HG03571 (cell line): ENCODE measurements around the gene MAMDC4.
"Not testable (repeated sequence)": the region's sequence is repeated elsewhere in the genome, so short reads cannot be mapped to it uniquely, and the experiment has no call there.

Experiments used
- ATAC-seq: cut with Tn5 transposase; IDR thresholded peaks from one replicate; pipeline ENCODE4 v1.9.1; 2021; ENCODE audit not compliant: unreplicated experiment

The MAMDC4 gene

GRCh38 chr9:136824496-136825225 lies 27.5 kb upstream of the MAMDC4 start:
- ATAC-seq = no peak

- no peak for ATAC-seq
Measured at GRCh38 chr9:136825295-136826187, 26.6 kb upstream of the MAMDC4 start.

GRCh38 chr9:136826188-136826541 lies 26.0 kb upstream of the MAMDC4 start:
- ATAC-seq = no peak

- no peak for ATAC-seq
Measured at GRCh38 chr9:136826703-136827582, 25.2 kb upstream of the MAMDC4 start.

DNA sequence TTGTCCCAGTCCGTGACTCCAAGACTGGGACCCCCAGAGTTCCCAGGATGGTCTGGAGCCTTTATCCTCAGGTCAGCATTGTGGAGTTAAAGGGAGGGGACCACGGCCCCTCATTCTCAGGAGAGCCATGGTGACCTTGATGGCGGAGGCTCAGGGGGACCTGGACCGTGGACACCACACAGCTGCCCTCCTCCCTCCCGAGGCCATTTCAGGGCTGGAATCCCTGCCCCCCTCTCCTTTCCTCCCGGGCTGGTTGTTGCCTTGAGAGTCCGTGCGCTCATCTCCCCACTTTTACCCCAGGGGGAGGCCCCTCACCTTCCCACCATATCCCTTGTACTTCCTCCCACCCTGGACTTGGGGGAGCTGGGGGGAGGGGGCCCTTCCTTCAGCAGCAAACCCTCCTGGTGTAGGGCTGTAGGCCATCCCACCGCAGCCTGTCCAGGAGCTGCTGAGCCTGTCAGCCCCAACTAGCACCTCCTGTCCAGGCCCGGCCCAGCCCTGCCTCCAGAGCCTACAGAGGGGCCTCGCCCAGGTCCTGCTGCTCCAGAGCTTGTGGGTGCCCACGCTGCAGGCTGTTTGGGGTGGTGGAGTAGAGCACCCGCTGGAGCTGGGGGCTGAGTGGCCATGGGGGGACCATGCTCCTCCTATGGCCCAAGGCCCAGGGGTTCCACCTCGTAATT lies 24.2 kb upstream of the MAMDC4 start:
- ATAC-seq = no peak

- no peak for ATAC-seq
Measured at GRCh38 chr9:136828474-136829140, 23.5 kb upstream of the MAMDC4 start.

- ATAC-seq = no peak
Measured at GRCh38 chr9:136829412-136829811, 22.7 kb upstream of the MAMDC4 start.

DNA sequence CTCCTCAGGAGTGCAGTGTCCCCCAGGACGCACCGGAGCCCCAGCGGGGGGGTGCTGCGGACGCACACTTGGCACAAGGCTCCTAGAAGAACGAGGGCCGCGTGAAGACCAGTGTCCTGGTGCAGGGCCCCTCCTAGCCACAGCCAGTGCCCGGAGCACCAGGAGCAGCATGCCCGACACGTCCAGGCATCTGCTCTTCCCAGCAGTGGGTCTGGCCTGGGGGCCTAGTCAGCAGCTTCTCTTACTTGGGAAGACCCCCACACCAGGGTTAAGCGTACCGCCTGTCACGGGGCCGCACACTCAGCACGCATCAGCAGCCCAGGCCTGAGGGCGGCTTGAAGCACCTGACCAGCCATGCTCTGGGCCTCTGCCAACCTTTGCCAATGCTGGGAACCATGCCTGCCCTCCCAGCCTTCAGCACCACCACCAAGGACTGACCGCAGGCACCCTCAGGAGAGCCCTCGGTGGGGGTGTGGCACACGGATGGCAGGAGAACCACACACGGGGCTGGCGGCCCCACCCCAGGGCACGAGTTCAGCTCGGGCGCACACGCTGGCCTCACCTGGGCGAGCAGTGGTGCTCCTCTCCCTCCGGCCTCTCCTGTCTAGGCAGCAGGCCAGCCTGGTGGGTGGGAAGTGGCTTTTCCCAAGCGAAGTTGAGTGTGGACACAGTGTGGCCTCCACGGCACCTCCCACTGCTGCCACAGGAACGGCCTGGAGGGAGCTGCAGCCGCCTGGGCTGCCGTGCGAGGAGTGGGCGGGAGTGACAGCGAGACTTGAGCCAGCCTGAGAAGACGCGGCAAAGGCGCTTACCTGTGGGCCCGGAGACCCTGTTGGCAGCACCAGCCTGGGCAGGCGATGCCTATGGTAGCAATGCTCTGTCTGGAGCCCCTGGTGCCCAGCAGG lies 21.9 kb upstream of the MAMDC4 start:
- ATAC-seq = no peak

DNA sequence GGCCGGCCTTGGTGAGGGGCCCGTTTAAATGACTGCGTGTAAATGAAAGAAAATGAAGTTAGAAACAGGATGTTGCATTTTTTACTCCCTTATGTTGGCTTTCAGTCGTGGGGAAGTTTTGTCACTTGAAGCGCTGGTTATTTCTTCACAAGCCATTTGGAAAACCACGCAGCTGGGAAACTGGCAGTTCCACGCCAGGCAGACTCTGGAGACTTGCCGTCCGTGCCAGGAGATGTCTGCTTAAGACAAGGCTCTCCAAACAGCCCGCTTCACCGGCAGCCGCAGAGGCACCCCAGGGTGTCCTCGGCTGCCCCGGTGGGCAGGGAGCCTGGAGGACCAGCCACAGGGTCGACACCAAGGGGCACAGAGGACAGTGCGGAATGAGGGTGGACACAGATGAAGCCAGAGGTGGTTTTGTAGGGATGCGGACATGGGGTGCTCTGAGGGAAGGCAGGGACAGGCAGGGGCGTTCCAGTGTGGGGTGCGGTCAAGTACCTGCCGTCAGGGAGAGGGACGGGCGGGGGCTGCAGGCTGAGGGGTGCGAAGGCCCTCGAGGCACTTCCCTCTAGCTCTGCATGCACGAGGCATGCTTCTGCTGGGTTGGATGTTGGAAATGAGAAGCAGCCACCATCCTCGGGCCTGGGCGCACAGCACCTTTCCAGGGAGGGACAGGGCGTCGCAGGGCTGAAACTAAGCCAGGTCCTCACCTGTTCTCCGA lies 21.0 kb upstream of the MAMDC4 start:
- ATAC-seq = no peak

- no peak for ATAC-seq
Measured at GRCh38 chr9:136831720-136832104, 20.4 kb upstream of the MAMDC4 start.

- ATAC-seq = no peak
Measured at GRCh38 chr9:136832581-136832980, 19.6 kb upstream of the MAMDC4 start.

DNA sequence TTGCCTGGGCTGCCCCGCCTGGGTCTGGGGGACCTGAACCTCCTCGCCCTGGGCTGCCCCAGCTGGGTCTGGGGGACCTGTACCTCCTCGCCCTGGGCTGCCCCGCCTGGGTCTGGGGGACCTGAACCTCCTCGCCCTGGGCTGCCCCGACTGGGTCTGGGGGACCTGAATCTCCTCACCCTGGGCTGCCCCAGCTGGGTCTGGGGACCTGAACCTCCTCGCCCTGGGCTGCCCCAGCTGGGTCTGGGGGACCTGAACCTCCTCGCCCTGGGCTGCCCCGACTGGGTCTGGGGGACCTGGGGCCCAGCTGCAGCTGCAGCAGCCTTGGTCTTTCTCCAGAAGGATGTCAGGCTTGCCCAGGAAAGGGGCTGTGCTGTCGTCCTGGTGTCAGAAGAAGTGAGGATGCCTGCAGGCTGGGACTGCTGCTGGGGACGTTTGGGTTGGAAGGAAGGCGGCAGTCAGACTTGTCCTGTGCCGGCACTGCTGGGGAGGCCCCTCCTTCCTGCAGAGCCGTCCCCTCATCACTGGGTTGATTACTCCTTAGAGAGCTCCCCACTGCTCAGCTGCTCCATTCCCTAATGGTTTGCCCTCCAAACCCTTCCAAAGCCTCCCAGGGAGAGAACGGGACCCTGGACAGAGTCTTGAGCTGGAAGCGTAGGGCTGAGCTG lies 18.6 kb upstream of the MAMDC4 start:
- ATAC-seq = not testable (repeated sequence)

DNA sequence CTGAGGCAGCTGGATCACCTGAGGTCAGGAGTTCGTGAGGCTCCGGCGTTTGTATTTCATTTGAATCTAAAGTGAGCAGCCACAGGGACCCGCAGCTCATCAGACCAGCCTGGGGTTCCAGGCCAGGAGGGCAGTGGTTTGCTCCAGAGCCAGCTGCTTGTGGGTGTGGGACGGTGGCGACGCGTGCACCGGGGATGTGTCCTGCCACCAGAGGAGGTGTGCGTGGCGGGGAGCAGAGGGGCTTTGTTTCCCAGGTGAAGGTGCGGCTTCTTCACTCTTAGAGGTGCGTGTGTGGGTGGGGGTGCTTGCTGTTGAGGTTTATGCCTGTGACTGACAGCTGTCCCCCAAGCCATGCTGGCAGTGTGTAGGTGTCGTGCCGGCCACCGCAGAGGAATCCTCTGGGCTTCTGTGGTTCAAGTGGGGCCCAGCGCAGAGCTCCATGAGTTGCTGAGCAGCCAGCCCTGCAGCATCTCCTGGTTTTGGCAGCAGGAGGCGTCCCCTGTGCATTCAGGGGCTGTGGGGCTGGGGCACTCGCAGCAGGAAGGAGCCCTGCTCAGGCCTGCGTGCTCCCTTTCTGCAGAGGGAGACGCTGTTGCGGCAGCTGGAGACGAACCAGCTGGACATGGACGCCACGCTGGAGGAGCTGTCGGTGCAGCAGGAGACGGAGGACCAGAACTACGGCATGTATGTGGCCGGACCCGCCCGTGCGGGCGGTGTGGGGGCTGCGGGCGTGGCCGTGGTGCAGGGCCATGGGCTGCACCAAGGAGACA lies 16.8 kb upstream of the MAMDC4 start:
- no peak for ATAC-seq

DNA sequence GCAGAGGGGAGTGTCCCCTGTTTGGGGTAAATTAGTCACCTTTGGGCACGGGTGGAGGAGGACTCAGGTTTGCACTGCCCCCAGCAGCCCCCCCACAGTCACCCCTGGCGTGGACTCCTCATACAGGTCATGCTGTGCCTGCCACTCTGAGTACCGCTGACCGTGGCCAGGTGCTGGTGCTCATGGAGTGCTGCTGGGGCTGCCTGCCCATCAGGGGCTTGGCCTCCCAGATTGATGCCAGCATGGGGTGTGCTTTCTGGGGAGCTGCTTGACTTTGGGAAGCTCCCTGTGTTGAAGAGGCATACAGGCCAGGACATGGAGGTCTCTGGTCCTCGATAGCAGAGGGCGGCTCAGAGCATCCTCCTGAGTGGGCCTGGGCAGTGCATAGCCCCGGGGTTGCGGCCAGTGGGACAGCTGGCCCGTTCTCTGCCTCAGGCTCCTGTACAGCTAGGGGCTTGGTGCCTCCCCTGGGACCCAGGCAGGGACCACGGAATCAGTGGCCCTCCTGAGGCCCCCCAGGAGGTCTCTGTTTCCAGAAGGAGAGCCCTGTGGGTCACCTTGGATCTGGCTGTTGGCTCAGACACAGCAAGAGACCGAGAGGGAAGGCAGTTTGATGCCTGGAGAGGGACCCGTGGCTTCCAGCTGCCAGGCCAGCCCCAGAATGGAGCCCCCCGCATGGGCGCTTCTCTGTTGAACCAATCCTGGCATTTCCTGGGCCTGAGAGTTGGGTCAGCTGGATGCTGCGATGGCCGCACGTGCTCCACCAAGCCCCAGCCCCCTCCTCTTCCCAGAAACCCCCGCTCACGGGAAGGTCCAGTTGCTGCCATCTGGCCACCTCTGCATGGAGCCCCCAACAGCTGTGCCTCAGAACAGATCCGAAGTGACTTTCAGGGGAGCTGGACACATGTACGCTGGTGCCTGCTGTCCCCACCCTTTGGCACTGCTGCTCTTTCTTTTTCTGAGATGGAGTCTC lies 15.9 kb upstream of the MAMDC4 start:
- no peak for ATAC-seq

- no peak for ATAC-seq
Measured at GRCh38 chr9:136837146-136837855, 14.8 kb upstream of the MAMDC4 start.
